ENCODE data around the gene NXPE3.

DNA sequence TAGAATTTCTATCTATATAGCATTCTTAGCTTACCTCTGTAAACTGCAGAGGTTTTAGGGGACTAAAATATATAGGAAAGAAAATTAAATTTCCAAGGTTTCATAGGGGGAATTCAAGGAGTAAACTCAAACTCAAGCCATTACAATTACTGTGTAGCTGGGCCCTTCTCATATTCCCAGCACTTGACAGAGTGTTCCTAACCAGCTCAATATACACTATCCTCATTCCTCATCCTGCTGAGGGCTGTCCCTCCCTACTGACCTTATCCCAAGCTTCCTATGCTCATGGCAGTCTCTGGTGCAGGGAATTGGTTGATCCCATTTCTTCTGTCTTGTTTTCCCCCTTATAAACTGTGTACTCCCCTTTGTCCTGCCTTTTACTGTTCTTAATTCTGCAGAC lies 33.9 kb downstream of the NXPE3 start:
- TF ChIP-seq, protein P1, sequence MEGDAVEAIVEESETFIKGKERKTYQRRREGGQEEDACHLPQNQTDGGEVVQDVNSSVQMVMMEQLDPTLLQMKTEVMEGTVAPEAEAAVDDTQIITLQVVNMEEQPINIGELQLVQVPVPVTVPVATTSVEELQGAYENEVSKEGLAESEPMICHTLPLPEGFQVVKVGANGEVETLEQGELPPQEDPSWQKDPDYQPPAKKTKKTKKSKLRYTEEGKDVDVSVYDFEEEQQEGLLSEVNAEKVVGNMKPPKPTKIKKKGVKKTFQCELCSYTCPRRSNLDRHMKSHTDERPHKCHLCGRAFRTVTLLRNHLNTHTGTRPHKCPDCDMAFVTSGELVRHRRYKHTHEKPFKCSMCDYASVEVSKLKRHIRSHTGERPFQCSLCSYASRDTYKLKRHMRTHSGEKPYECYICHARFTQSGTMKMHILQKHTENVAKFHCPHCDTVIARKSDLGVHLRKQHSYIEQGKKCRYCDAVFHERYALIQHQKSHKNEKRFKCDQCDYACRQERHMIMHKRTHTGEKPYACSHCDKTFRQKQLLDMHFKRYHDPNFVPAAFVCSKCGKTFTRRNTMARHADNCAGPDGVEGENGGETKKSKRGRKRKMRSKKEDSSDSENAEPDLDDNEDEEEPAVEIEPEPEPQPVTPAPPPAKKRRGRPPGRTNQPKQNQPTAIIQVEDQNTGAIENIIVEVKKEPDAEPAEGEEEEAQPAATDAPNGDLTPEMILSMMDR (IDR thresholded peaks at IDR 0.05 in 4 of 5, conservative IDR thresholded peaks at IDR 0.05 in 1 of 5), result no peak
- no peak for TF ChIP-seq POLR2A (IDR thresholded peaks at IDR 0.05)

Measured in gastrocnemius medialis (tissue), 4 donors.